Measurements from ENCODE around the gene SELENOV. TPM values are rescaled to one million over a fixed set of nuclear protein-coding genes. Genes with fewer than 3 reads are reported as not detected.

SELENOV gene
- polyA plus RNA-seq (2012; ENCODE audit: missing spikeins), result not detected

- TF ChIP-seq POLR2AphosphoS5 (IDR thresholded peaks at IDR 0.05; ENCODE audit: low read depth, low read length) (no peak), TAF1 (IDR thresholded peaks at IDR 0.05; ENCODE audit: borderline replicate concordance, low read depth, low read length) (no peak), POLR2A (IDR thresholded peaks at IDR 0.05; ENCODE audit: low read depth, low read length) (no peak)
- FAIRE-seq (no peak), DNase-seq (ENCODE audit: insufficient read length) (no peak)
Measured at GRCh38 chr19:39514840-39515550, at the start of gene SELENOV. SELENOV (plus strand) TSS chr19:39515139; CDS start chr19:39515213, 74 bp downstream.

GRCh38 chr19:39465956-39466747 lies 48.8 kb upstream of the SELENOV start:
- no peak for TF ChIP-seq POLR2AphosphoS5 (IDR thresholded peaks at IDR 0.05; ENCODE audit: low read depth, low read length)
- no peak for TF ChIP-seq TAF1 (IDR thresholded peaks at IDR 0.05; ENCODE audit: borderline replicate concordance, low read depth, low read length)
- TF ChIP-seq POLR2A (IDR thresholded peaks at IDR 0.05; ENCODE audit: low read depth, low read length), result no peak; the same call in 1 of the 2 replicates
- FAIRE-seq, result no peak
- no peak for DNase-seq (ENCODE audit: insufficient read length)

GRCh38 chr19:39467941-39468340 lies 47.0 kb upstream of the SELENOV start:
- FAIRE-seq, result no peak
- TF ChIP-seq TAF1 (IDR thresholded peaks at IDR 0.05; ENCODE audit: borderline replicate concordance, low read depth, low read length) (no peak), POLR2AphosphoS5 (IDR thresholded peaks at IDR 0.05; ENCODE audit: low read depth, low read length) (no peak), POLR2A (IDR thresholded peaks at IDR 0.05; ENCODE audit: low read depth, low read length) (no peak)
- DNase-seq (ENCODE audit: insufficient read length), result no peak

- FAIRE-seq, result no peak
- DNase-seq (ENCODE audit: insufficient read length), result no peak
- TF ChIP-seq POLR2A (IDR thresholded peaks at IDR 0.05; ENCODE audit: low read depth, low read length) (peak; percentile 42; the same call in 1 of the 2 replicates), POLR2AphosphoS5 (IDR thresholded peaks at IDR 0.05; ENCODE audit: low read depth, low read length) (no peak), TAF1 (IDR thresholded peaks at IDR 0.05; ENCODE audit: borderline replicate concordance, low read depth, low read length) (no peak)
Measured at GRCh38 chr19:39469036-39469435, 45.9 kb upstream of the SELENOV start.

- DNase-seq (ENCODE audit: insufficient read length), result no peak
- FAIRE-seq, result no peak
- no peak for TF ChIP-seq TAF1 (IDR thresholded peaks at IDR 0.05; ENCODE audit: borderline replicate concordance, low read depth, low read length)
- TF ChIP-seq POLR2AphosphoS5 (IDR thresholded peaks at IDR 0.05; ENCODE audit: low read depth, low read length), result no peak
- TF ChIP-seq POLR2A (IDR thresholded peaks at IDR 0.05; ENCODE audit: low read depth, low read length), result no peak; the same call in 1 of the 2 replicates
Measured at GRCh38 chr19:39469567-39469966, 45.4 kb upstream of the SELENOV start.

- TF ChIP-seq POLR2A (IDR thresholded peaks at IDR 0.05; ENCODE audit: low read depth, low read length), result no peak
- TF ChIP-seq TAF1 (IDR thresholded peaks at IDR 0.05; ENCODE audit: borderline replicate concordance, low read depth, low read length), result no peak
- no peak for TF ChIP-seq POLR2AphosphoS5 (IDR thresholded peaks at IDR 0.05; ENCODE audit: low read depth, low read length)
- no peak for FAIRE-seq
- no peak for DNase-seq (ENCODE audit: insufficient read length)
Measured at GRCh38 chr19:39470724-39471339, 44.1 kb upstream of the SELENOV start.

- FAIRE-seq (no peak), DNase-seq (ENCODE audit: insufficient read length) (no peak)
- TF ChIP-seq TAF1 (IDR thresholded peaks at IDR 0.05; ENCODE audit: borderline replicate concordance, low read depth, low read length) (no peak), POLR2AphosphoS5 (IDR thresholded peaks at IDR 0.05; ENCODE audit: low read depth, low read length) (no peak), POLR2A (IDR thresholded peaks at IDR 0.05; ENCODE audit: low read depth, low read length) (no peak)
Measured at GRCh38 chr19:39471756-39472536, 43.0 kb upstream of the SELENOV start.

- DNase-seq (ENCODE audit: insufficient read length), result no peak
- no peak for FAIRE-seq
- TF ChIP-seq POLR2A (IDR thresholded peaks at IDR 0.05; ENCODE audit: low read depth, low read length) (no peak), POLR2AphosphoS5 (IDR thresholded peaks at IDR 0.05; ENCODE audit: low read depth, low read length) (no peak; the same call in 1 of the 2 replicates), TAF1 (IDR thresholded peaks at IDR 0.05; ENCODE audit: borderline replicate concordance, low read depth, low read length) (no peak)
Measured at GRCh38 chr19:39472746-39473442, 42.0 kb upstream of the SELENOV start.

GRCh38 chr19:39473443-39473960 lies 41.4 kb upstream of the SELENOV start:
- no peak for DNase-seq (ENCODE audit: insufficient read length)
- TF ChIP-seq POLR2A (IDR thresholded peaks at IDR 0.05; ENCODE audit: low read depth, low read length), result no peak
- TF ChIP-seq POLR2AphosphoS5 (IDR thresholded peaks at IDR 0.05; ENCODE audit: low read depth, low read length), result no peak
- TF ChIP-seq TAF1 (IDR thresholded peaks at IDR 0.05; ENCODE audit: borderline replicate concordance, low read depth, low read length), result no peak
- no peak for FAIRE-seq

- TF ChIP-seq POLR2AphosphoS5 (IDR thresholded peaks at IDR 0.05; ENCODE audit: low read depth, low read length), result no peak
- TF ChIP-seq POLR2A (IDR thresholded peaks at IDR 0.05; ENCODE audit: low read depth, low read length), result no peak
- TF ChIP-seq TAF1 (IDR thresholded peaks at IDR 0.05; ENCODE audit: borderline replicate concordance, low read depth, low read length), result no peak
- DNase-seq (ENCODE audit: insufficient read length) (peak; percentile 59), FAIRE-seq (peak; percentile 81)
Measured at GRCh38 chr19:39474139-39474620, 40.8 kb upstream of the SELENOV start.

All from GM12892 (cell line).